Right ventricle myocardium superior (tissue), 1 donor: Measurements from ENCODE around the gene REM1. TPM values are rescaled to one million over a fixed set of nuclear protein-coding genes. Genes with fewer than 3 reads are reported as not detected.
"Not testable (repeated sequence)": the region's sequence is repeated elsewhere in the genome, so short reads cannot be mapped to it uniquely, and the experiment has no call there.

Source experiments
- ATAC-seq: fragments of 200-7000 bp; cut with Tn5 transposase; one replicate; pipeline ENCODE4 v1.9.1; 2020; ENCODE audit warnings: mild to moderate bottlenecking; ENCODE audit not compliant: poor library complexity
- DNase-seq: peaks from one replicate; pipeline ENCODE4 v3.0.0-alpha.2; 2020
- intact Hi-C: fragments of 100-400 bp; cut with DNase I; formaldehyde crosslinking; loops from one replicate; pipeline ENCODE4 v1.11.2; 2022
- total RNA-seq: library from RNA; stranded (reverse); fragmentation: NEBNext Ultra II Directional; extraction: Animal tissue kit (Norgen Biotek cat#: 25700); gene quantifications from one replicate; pipeline ENCODE4 v1.2.1, GENCODE V29; 2021
- donor health status: DM: no; HTN: yes; CAD: no; lungs with severe emphysema.

REM1 gene
- total RNA-seq, 1 donor from 2014 or later = 1.5 TPM

DNA sequence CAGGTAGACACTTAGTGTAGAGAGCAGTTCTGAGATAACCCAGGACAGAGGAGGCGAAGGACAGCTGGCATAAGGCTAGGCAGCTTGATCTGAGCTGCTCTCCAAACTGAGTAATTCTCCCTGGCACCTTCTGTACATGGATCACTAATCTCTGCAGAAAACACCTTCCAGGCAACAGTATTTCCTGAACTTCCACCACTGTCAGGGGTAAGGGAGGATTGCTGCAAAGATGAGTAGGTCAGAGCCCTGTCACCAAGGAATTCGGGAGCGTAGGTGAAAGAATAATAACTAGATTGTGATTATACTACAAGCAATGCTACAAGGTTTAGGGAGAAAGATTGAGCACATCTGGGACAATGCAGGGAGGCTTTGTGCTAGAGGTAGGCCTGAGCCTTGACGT is 41.1 kb downstream of the REM1 start:
- no peak for DNase-seq
- no peak for ATAC-seq
- intact Hi-C loops = no loop called here

GRCh38 chr20:31516651-31517050 is 41.6 kb downstream of the REM1 start:
- no peak for ATAC-seq
- intact Hi-C loops = no loop called here
- DNase-seq = no peak

- intact Hi-C loops = no loop called here
- DNase-seq = peak; percentile 51
- ATAC-seq = no peak
These were observed 42.3 kb downstream of the REM1 start for GRCh38 chr20:31517373-31517772.

- ATAC-seq, intact Hi-C loops, DNase-seq: not testable (repeated sequence)
These were observed 46.2 kb downstream of the REM1 start for GRCh38 chr20:31521267-31521666.

GRCh38 chr20:31522731-31523130 is 47.6 kb downstream of the REM1 start:
- intact Hi-C loops = no loop called here
- peak; percentile 34 for ATAC-seq
- DNase-seq = no peak

- intact Hi-C loops = no loop called here
- DNase-seq (no peak), ATAC-seq (peak; percentile 67)
These were observed 48.5 kb downstream of the REM1 start for GRCh38 chr20:31523361-31524283.

DNA sequence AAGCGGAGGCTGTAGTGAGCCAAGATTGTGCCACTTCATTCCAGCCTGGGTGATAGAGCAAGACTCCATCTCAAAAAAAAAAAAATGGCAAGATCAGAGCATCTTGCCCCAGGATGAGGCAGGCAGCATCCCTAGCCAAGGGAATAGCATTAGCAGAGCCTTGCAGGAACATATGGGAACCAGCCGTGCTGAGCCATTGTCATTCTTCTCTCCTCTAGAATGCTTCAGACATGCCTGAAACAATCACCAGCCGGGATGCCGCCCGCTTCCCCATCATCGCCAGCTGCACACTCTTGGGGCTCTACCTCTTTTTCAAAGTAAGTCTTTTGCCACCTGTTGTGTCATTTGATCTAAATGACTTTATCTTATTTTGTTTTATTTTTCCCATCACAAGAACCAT is 52.2 kb downstream of the REM1 start:
- ATAC-seq (no peak), DNase-seq (no peak)
- intact Hi-C loops = no loop called here

Other genes starting within 250 kb of the REM1 start
- gene DEFB115, start 217.6 kb upstream of the REM1 start, total RNA-seq = not detected
- gene DEFB116, start 166.7 kb upstream of the REM1 start, total RNA-seq = not detected
- gene DEFB118, start 106.7 kb upstream of the REM1 start, total RNA-seq = not detected
- gene DEFB119, start 84.7 kb upstream of the REM1 start, total RNA-seq = not detected
- gene DEFB121, start 69.1 kb upstream of the REM1 start, total RNA-seq = not detected
- gene DEFB123, start 34.7 kb upstream of the REM1 start, total RNA-seq = not detected
- gene DEFB124, start 161 bp upstream of the REM1 start, total RNA-seq = not detected
- 40.9 TPM for gene HM13, start 39.2 kb downstream of the REM1 start, total RNA-seq
- gene ID1, start 130.0 kb downstream of the REM1 start, total RNA-seq = 89.5 TPM
- gene COX4I2, start 162.6 kb downstream of the REM1 start, total RNA-seq = 9.3 TPM
- gene BCL2L1, start 247.6 kb downstream of the REM1 start, total RNA-seq = 48.7 TPM